Adrenal gland (tissue), 5 donors: Measurements from ENCODE around the gene SLCO2A1.

Source experiments
- CTCF ChIP-seq, 6 experiments: fragments of 450-650 bp in 4 of 6; fragments of 200-600 bp in 2 of 6; sonication (generic) in 1 of 6; IDR thresholded peaks; 1 replicate in 5 of 6; 2 replicates in 1 of 6; pipeline versions ENCODE4 v1.5.1 to v1.8.0; 2016 to 2021; ENCODE audit warnings: antibody characterized with exemption in 6 of 6, mild to moderate bottlenecking in 2 of 6, moderate library complexity in 1 of 6
- POLR2A ChIP-seq, 2 donors: fragments of 450-650 bp; IDR thresholded peaks; one replicate each; pipeline ENCODE4 v1.6.1; 2017; ENCODE audit warnings: antibody characterized with exemption in 2 of 2, mild to moderate bottlenecking in 2 of 2, moderate library complexity in 1 of 2
- donor health status: DM: no; HTN: no; CAD: no.

- TF ChIP-seq CTCF (IDR thresholded peaks at IDR 0.05) = no peak
- no peak for TF ChIP-seq POLR2A (IDR thresholded peaks at IDR 0.05)
Observed at GRCh38 chr3:133880886-133881455, 148.8 kb downstream of the SLCO2A1 start.
